CD14-positive monocyte (primary cell): ENCODE data around the gene CDH4. TPM values are rescaled to one million over a fixed set of nuclear protein-coding genes. Genes with fewer than 3 reads are reported as not detected.

Experiments
- DNase-seq, 3 donors: peaks; one replicate each; pipeline ENCODE4 v3.0.0-alpha.2; 2011 to 2022
- H2AFZ ChIP-seq: 2 replicates; pipeline ENCODE4 v1.6.0; 2012; ENCODE audit warnings: mild to moderate bottlenecking, low read depth, low read length, inconsistent platforms; ENCODE audit not compliant: insufficient read depth, poor library complexity, severe bottlenecking
- H3K27ac ChIP-seq, 2 donors: 1 replicate in 1 of 2; 2 replicates in 1 of 2; pipeline ENCODE4 v1.5.1; 2012 to 2013; ENCODE audit warnings: low read length in 2 of 2, control low read depth in 1 of 2, inconsistent platforms in 1 of 2, low read depth in 1 of 2, mild to moderate bottlenecking in 1 of 2
- H3K27me3 ChIP-seq, 2 donors: one replicate each; pipeline versions ENCODE4 v1.6.0 to v1.6.1; 2011 to 2013; ENCODE audit warnings: low read length in 2 of 2; ENCODE audit not compliant: control insufficient read depth in 2 of 2, insufficient read depth in 2 of 2
- H3K36me3 ChIP-seq, 2 donors: replicated peaks in 1 of 2; 1 replicate in 1 of 2; 2 replicates in 1 of 2; pipeline versions ENCODE4 v1.5.1 to v1.6.1; 2012 to 2013; ENCODE audit warnings: low read length in 2 of 2, control low read depth in 1 of 2, inconsistent platforms in 1 of 2, mild to moderate bottlenecking in 1 of 2; ENCODE audit not compliant: insufficient read depth in 2 of 2, control insufficient read depth in 1 of 2
- H3K4me1 ChIP-seq, 2 donors: 1 replicate in 1 of 2; 2 replicates in 1 of 2; pipeline versions ENCODE4 v1.5.1 to v1.6.1; 2012 to 2013; ENCODE audit warnings: low read length in 2 of 2, control low read depth in 1 of 2, inconsistent platforms in 1 of 2, mild to moderate bottlenecking in 1 of 2, moderate library complexity in 1 of 2; ENCODE audit not compliant: insufficient read depth in 2 of 2, control insufficient read depth in 1 of 2
- H3K4me2 ChIP-seq: replicated peaks from 2 replicates; pipeline ENCODE3; 2012; ENCODE audit warnings: low read length, moderate library complexity, mild to moderate bottlenecking; ENCODE audit not compliant: poor library complexity, severe bottlenecking; ENCODE audit errors: extremely low read depth
- H3K4me3 ChIP-seq, 3 experiments: fragments of 200-600 bp in 1 of 3; sonication (generic) in 1 of 3; replicated peaks in 1 of 3; 1 replicate in 2 of 3; 2 replicates in 1 of 3; pipeline ENCODE4 v1.5.1; 2011 to 2013; ENCODE audit warnings: low read length in 3 of 3, mild to moderate bottlenecking in 3 of 3, control low read depth in 2 of 3, low read depth in 2 of 3, inconsistent platforms in 1 of 3, moderate library complexity in 1 of 3
- H3K79me2 ChIP-seq: 2 replicates; pipeline ENCODE4 v1.6.0; 2012; ENCODE audit warnings: mild to moderate bottlenecking, control low read depth, inconsistent platforms, low read length, moderate library complexity; ENCODE audit not compliant: insufficient read depth
- H3K9ac ChIP-seq: 2 replicates; pipeline ENCODE4 v1.6.0; 2017; ENCODE audit warnings: low read length, mild to moderate bottlenecking; ENCODE audit not compliant: insufficient read depth, poor library complexity, severe bottlenecking
- H3K9me3 ChIP-seq, 2 donors: replicated peaks in 1 of 2; 1 replicate in 1 of 2; 2 replicates in 1 of 2; pipeline versions ENCODE4 v1.5.1 to v1.6.1; 2012 to 2013; ENCODE audit warnings: low read length in 2 of 2, control low read depth in 1 of 2; ENCODE audit not compliant: control insufficient read depth in 1 of 2, insufficient read depth in 1 of 2
- H4K20me1 ChIP-seq: 2 replicates; pipeline ENCODE4 v1.6.0; 2012; ENCODE audit warnings: mild to moderate bottlenecking, low read length, control low read depth, moderate library complexity; ENCODE audit not compliant: insufficient read depth
- H3K27ac Mint-ChIP-seq, 7 donors: one replicate each; pipeline ENCODE4 v1.8.0; 2020; ENCODE audit warnings: mild to moderate bottlenecking in 7 of 7, mixed read lengths in 7 of 7, moderate library complexity in 6 of 7, inconsistent platforms in 2 of 7
- H3K27me3 Mint-ChIP-seq, 3 donors: one replicate each; pipeline ENCODE4 v1.8.0; 2021 to 2022; ENCODE audit warnings: low read depth in 3 of 3, mild to moderate bottlenecking in 3 of 3, mixed read lengths in 3 of 3, moderate library complexity in 3 of 3, inconsistent platforms in 1 of 3
- H3K36me3 Mint-ChIP-seq, 2 donors: one replicate each; pipeline ENCODE4 v1.8.0; 2020; ENCODE audit warnings: mixed read lengths in 2 of 2, inconsistent platforms in 1 of 2, mild to moderate bottlenecking in 1 of 2
- H3K4me1 Mint-ChIP-seq: one replicate; pipeline ENCODE4 v1.8.0; 2020; ENCODE audit warnings: mild to moderate bottlenecking, mixed read lengths
- H3K4me3 Mint-ChIP-seq, 2 donors: one replicate each; pipeline ENCODE4 v1.8.0; 2020; ENCODE audit warnings: mild to moderate bottlenecking in 2 of 2, mixed read lengths in 2 of 2, moderate library complexity in 1 of 2
- H3K9me3 Mint-ChIP-seq, 7 donors: one replicate each; pipeline ENCODE4 v1.8.0; 2020 to 2022; ENCODE audit warnings: mixed read lengths in 7 of 7, mild to moderate bottlenecking in 6 of 7, moderate library complexity in 6 of 7, inconsistent platforms in 2 of 7
- CTCF ChIP-seq: fragments of 200-600 bp; IDR thresholded peaks from one replicate; pipeline ENCODE4 v1.8.0; 2022; ENCODE audit warnings: antibody characterized with exemption, mild to moderate bottlenecking
- WGBS: methylation state at CpG from one replicate; pipeline ENCODE4 v1.1.5; 2013; ENCODE audit warnings: missing lambda C conversion rate; ENCODE audit not compliant: insufficient coverage; 5-methylcytosine and 5-hydroxymethylcytosine counted together
- intact Hi-C, 2 donors: fragments of 100-400 bp; cut with micrococcal nuclease; formaldehyde crosslinking; loops; one replicate each; pipeline versions ENCODE4 v1.15.0 to v1.15.1; 2023
- polyA plus RNA-seq, 3 donors: library from polyadenylated mRNA; depleted of rRNA in 1 of 3; unstranded in 2 of 3; stranded (reverse) in 1 of 3; fragments of 300-500 nt in 2 of 3; fragments of >200 nt in 1 of 3; fragmentation: Illumina TruSeq in 2 of 3; gene quantifications; 1 replicate in 2 of 3; 2 replicates in 1 of 3; pipeline ENCODE4 v1.2.3, GENCODE V29; 2012 to 2021

Gene CDH4
- polyA plus RNA-seq, 3 donors: not detected

DNA sequence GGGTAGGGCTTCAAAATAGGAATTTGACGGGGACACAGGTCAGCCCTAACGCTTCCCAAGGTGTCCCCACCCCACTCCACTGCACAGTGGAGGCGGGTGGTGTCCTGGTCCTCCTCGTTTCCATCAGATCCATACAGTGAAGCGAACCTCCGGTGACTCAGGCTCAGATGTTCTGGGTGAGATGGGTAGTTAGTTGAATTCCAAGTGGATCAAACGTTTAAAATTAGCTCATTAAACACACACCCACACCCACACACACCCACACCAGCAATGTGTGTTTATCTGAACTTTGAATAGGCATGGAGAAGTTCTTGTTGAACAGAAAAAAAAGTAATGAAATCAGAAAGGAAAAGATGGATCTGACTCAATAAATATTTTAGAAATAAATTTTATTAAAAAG, 58.9 kb downstream of the CDH4 start:
- no peak overlapping the region for H2AFZ ChIP-seq
- DNase-seq: no peak
- H3K9me3 ChIP-seq: peaks cover 0 to 84% of the 10 kb centered on the region in 2 donors
- TF ChIP-seq CTCF: no peak
- no peaks in the 10 kb centered on the region for H3K4me1 ChIP-seq
- H3K4me2 ChIP-seq: no peak overlapping the region
- WGBS: no CpG with 5 or more reads among the region's 7 CpGs
- no peaks in the 10 kb centered on the region for H4K20me1 ChIP-seq
- no peak overlapping the region for H3K4me3 Mint-ChIP-seq
- H3K79me2 ChIP-seq: no peaks in the 10 kb centered on the region
- H3K36me3 ChIP-seq: no peaks in the 10 kb centered on the region
- H3K27ac Mint-ChIP-seq: no peak overlapping the region
- H3K4me3 ChIP-seq: no peak overlapping the region
- peaks cover 0 to 6% (median 2%) of the 10 kb centered on the region in 3 donors for H3K27me3 Mint-ChIP-seq
- no peak overlapping the region for H3K9ac ChIP-seq
- H3K27ac ChIP-seq: no peak overlapping the region
- H3K4me1 Mint-ChIP-seq: no peaks in the 10 kb centered on the region
- H3K36me3 Mint-ChIP-seq: no peaks in the 10 kb centered on the region
- peaks cover 0 to 39% (median 11%) of the 10 kb centered on the region in 7 donors for H3K9me3 Mint-ChIP-seq
- no peaks in the 10 kb centered on the region for H3K27me3 ChIP-seq
- intact Hi-C loops: no loop called here

DNA sequence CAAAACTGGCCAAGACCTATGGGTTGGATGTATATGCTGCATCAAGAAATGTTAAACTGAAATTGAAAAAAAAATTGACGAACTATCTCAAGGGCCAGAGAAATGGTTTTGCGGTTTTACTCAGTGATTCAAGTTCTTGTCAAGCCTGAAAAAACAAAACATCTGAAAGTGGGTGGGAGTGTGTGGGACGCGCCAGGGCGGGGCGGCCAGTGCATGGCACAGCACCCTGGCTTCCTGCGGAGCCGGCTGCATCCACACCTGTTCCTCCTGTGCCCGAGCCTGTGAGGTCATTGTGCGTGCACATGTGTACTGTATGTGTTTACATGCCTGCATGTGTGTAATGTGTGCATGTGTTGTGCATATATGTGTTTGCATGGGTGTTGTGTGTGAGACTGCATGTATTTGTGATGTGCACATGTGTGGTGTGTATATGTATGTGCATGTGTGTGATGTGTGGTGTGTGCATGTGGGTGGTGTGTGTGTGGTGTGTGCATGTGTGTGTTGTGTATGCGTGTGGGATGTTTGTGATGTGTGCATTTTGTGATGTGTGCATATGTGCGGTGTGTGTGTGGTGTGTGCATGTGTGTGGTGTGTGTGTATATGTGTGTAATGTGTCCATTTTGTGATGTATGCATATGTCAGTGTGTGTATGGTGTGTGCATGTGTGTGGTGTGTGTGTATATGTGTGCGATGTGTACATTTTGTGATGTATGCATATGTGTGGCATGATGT, 59.8 kb downstream of the CDH4 start:
- Histone ChIP-seq H2AFZ (no peak overlapping the region), H3K4me3 (no peak overlapping the region), H3K27me3 (no peaks in the 10 kb centered on the region), H3K36me3 (no peaks in the 10 kb centered on the region), H3K4me1 (no peaks in the 10 kb centered on the region), H3K9me3 (peaks cover 0 to 88% of the 10 kb centered on the region in 2 donors), H3K9ac (no peak overlapping the region), H3K79me2 (no peaks in the 10 kb centered on the region), H4K20me1 (no peaks in the 10 kb centered on the region), H3K4me2 (no peak overlapping the region), H3K27ac (no peak overlapping the region)
- intact Hi-C loops: no loop called here
- H3K4me1 Mint-ChIP-seq: no peaks in the 10 kb centered on the region
- no peak for TF ChIP-seq CTCF
- H3K27ac Mint-ChIP-seq: no peak overlapping the region
- H3K4me3 Mint-ChIP-seq: no peak overlapping the region
- DNase-seq: no peak
- H3K27me3 Mint-ChIP-seq: peaks cover 0 to 6% (median 2%) of the 10 kb centered on the region in 3 donors
- peaks cover 0 to 35% (median 11%) of the 10 kb centered on the region in 7 donors for H3K9me3 Mint-ChIP-seq
- 98% methylated on average over 13 of the region's 13 CpGs for WGBS
- H3K36me3 Mint-ChIP-seq: no peaks in the 10 kb centered on the region
